Psoas muscle (tissue), 8 donors: Measurements from ENCODE around the gene BIRC7. TPM values are rescaled to one million over a fixed set of nuclear protein-coding genes. Genes with fewer than 3 reads are reported as not detected.
A peak's percentile ranks its signal among the peaks of the same experiment; 100 is the strongest.

ENCODE experiments used
- ATAC-seq, 4 donors: fragments of 200-7000 bp; cut with Tn5 transposase; one replicate each; pipeline ENCODE4 v1.9.1; 2020; ENCODE audit warnings: moderate library complexity in 3 of 4, mild to moderate bottlenecking in 2 of 4
- DNase-seq, 2 donors: peaks; one replicate each; pipeline ENCODE4 v3.0.0-alpha.2; 2020
- H3K27ac ChIP-seq: fragments of 200-600 bp; one replicate; pipeline ENCODE4 v1.8.0; 2022
- H3K27me3 ChIP-seq, 3 donors: fragments of 200-600 bp in 1 of 3; one replicate each; pipeline versions ENCODE4 v1.6.1 to v1.8.0; 2013 to 2022; ENCODE audit warnings: low read length in 2 of 3, mild to moderate bottlenecking in 2 of 3, moderate library complexity in 1 of 3; ENCODE audit not compliant: insufficient read depth in 3 of 3
- H3K36me3 ChIP-seq, 2 donors: fragments of 200-600 bp in 1 of 2; one replicate each; pipeline versions ENCODE4 v1.6.1 to v1.8.0; 2013 to 2022; ENCODE audit warnings: low read depth in 1 of 2, mild to moderate bottlenecking in 1 of 2, moderate library complexity in 1 of 2; ENCODE audit not compliant: insufficient read depth in 1 of 2
- H3K4me1 ChIP-seq: fragments of 200-600 bp; one replicate; pipeline ENCODE4 v1.8.0; 2022
- H3K4me3 ChIP-seq: fragments of 200-600 bp; one replicate; pipeline ENCODE4 v1.8.0; 2022; ENCODE audit warnings: mild to moderate bottlenecking
- H3K9me3 ChIP-seq: fragments of 200-600 bp; one replicate; pipeline ENCODE4 v1.8.0; 2022
- WGBS, 3 donors: extraction: QIAGEN DNeasy Blood & Tissue Kit; methylation state at CpG; one replicate each; pipeline versions ENCODE4 v1.1.6 to v1.1.7; 2013; 5-methylcytosine and 5-hydroxymethylcytosine counted together
- intact Hi-C, 2 donors: fragments of 100-400 bp; cut with DNase I; formaldehyde crosslinking; loops; one replicate each; pipeline versions ENCODE4 v1.11.0 to v1.14.2; 2022
- polyA plus RNA-seq, 3 donors: library from polyadenylated mRNA; stranded (reverse); fragments of 200-250 nt; gene quantifications; one replicate each; pipeline ENCODE4 v1.2.3, GENCODE V29; 2013
- total RNA-seq, 4 donors: library from RNA; stranded (reverse); fragmentation: NEBNext Ultra II Directional in 2 of 4; extraction: Animal tissue kit (Norgen Biotek cat#: 25700) in 2 of 4; gene quantifications; one replicate each; pipeline versions ENCODE4 v1.2.1 to v1.2.4, GENCODE V29; 2021 to 2023
- TF ChIP-seq, protein P1 (sequence below): fragments of 200-600 bp; IDR thresholded peaks from one replicate; pipeline ENCODE4 v1.8.0; 2022; ENCODE audit warnings: antibody characterized with exemption
- donor health status: healthy with polysubstance abuse.
- donor health status: DM: no; HTN: no; CAD: no; lungs with moderate emphysema.
- donor health status: Bipolar disorder and iron deficiency.
- donor health status: healthy.
- donor health status: DM: yes; HTN: yes; CAD: no.
- donor health status: DM: no; HTN: no; CAD: no.
- donor health status: DM: no; HTN: no; CAD: no.
- donor health status: DM: yes; HTN: yes; CAD: no.

The BIRC7 gene
- total and polyA plus RNA-seq, 7 donors: 0.04 TPM; not detected in 6

DNA sequence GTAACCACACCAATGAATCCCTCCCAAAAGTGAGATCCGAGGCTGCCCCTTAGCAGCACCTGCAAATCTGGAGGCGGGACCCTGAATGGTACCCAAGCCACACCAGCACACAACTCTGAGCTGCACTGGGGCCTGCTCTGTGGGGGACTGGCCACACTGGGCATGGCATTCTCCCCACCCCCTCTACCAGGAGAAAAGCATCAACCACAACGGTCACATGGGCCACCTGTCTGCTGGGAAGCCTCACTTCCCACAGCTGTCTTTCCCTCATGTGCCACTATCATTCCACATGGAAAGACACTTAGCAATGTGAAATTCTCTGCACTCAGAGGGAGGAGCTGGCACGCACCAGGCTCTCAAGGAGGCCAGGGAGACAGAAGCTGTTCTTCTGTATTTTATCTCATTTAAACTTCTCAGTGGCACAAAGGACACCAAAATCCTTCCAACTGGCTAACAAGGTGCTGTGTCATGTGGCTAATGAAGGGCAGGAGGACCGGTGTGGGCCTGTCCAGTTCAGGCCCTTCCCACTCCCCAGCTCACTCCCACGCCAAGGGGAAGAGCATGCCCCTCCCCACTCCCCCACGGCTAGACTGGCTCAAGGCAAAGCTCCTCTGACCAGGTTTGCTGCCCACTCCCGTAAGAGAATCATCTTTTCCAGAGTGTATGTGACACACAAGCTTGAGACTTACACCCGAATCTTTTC is 38.8 kb upstream of the BIRC7 start:
- ATAC-seq (peak; percentile 38 to 69 (median 66)), DNase-seq (no peak)
- H3K36me3 ChIP-seq: peaks cover 3 to 40% of the 10 kb centered on the region in 2 donors
- no peaks in the 10 kb centered on the region for H3K9me3 ChIP-seq
- TF ChIP-seq, protein P1, sequence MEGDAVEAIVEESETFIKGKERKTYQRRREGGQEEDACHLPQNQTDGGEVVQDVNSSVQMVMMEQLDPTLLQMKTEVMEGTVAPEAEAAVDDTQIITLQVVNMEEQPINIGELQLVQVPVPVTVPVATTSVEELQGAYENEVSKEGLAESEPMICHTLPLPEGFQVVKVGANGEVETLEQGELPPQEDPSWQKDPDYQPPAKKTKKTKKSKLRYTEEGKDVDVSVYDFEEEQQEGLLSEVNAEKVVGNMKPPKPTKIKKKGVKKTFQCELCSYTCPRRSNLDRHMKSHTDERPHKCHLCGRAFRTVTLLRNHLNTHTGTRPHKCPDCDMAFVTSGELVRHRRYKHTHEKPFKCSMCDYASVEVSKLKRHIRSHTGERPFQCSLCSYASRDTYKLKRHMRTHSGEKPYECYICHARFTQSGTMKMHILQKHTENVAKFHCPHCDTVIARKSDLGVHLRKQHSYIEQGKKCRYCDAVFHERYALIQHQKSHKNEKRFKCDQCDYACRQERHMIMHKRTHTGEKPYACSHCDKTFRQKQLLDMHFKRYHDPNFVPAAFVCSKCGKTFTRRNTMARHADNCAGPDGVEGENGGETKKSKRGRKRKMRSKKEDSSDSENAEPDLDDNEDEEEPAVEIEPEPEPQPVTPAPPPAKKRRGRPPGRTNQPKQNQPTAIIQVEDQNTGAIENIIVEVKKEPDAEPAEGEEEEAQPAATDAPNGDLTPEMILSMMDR: no peak
- no peaks in the 10 kb centered on the region for H3K27me3 ChIP-seq
- WGBS, 3 donors: 62 to 67% (median 65%) methylated on average over 9 of the region's 9 CpGs
- H3K4me3 ChIP-seq: no peak overlapping the region
- peaks cover 23% of the 10 kb centered on the region for H3K4me1 ChIP-seq
- no peak overlapping the region for H3K27ac ChIP-seq
- intact Hi-C loops: no loop called here

DNA sequence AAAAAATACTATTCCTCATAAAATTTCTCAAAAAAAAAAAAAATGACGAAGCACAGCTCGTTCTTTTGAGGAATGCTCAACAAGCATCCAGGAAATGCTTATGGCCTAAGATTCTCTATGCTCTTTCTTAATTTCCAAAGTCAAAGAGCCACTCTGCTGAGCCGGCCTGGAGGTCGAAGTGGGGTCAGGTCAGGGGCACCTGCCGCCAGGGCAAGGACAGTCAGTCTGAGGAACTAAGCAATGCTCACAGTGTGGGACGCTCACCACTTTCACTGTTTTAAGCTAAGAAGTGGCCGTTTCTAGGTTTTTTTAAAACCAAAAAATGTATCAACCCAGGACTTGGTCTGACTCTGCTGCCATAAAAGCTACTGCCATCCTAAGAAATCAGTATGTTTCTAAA is 37.1 kb upstream of the BIRC7 start:
- intact Hi-C loops: no loop called here
- no peak for DNase-seq
- peaks cover 13 to 57% of the 10 kb centered on the region in 2 donors for H3K36me3 ChIP-seq

DNA sequence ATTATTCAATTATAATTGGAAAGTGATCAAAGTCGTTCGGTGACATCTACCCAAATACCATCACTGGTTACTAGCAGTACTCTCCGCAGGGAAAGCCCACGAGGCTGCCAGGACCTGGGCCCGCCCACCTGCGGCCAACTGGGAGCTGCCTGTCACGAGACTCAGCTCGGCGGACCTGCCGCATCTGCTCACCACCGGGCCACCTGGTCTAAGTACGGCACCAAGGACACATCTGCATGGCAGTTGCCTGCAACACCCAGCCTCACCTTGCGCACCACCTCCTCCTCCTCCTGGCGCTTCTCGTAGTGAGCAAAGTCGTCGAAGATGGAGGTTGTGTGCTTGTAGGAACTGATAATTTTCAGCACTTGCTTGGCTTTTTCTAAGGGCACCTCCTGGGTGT is 33.7 kb upstream of the BIRC7 start:
- TF ChIP-seq, protein P1: no peak
- Histone ChIP-seq H3K27ac (no peak overlapping the region), H3K9me3 (no peaks in the 10 kb centered on the region), H3K27me3 (no peaks in the 10 kb centered on the region), H3K4me3 (no peak overlapping the region), H3K4me1 (peaks cover 19% of the 10 kb centered on the region), H3K36me3 (peaks cover 15 to 67% of the 10 kb centered on the region in 2 donors)
- ATAC-seq (no peak), DNase-seq (no peak)
- 82 to 89% (median 87%) methylated on average over 17 of the region's 17 CpGs for WGBS, 3 donors
- intact Hi-C loops: no loop called here

More for the DNA sequence above, 37.1 kb upstream of the BIRC7 start:
- no peaks in the 10 kb centered on the region for H3K9me3 ChIP-seq
- WGBS, 3 donors: 60 to 72% (median 70%) methylated on average over 7 of the region's 7 CpGs
- H3K4me3 ChIP-seq: no peak overlapping the region
- peaks cover 23% of the 10 kb centered on the region for H3K4me1 ChIP-seq
- no peak overlapping the region for H3K27ac ChIP-seq
- no peak for ATAC-seq
- no peaks in the 10 kb centered on the region for H3K27me3 ChIP-seq
- TF ChIP-seq, protein P1: no peak

DNA sequence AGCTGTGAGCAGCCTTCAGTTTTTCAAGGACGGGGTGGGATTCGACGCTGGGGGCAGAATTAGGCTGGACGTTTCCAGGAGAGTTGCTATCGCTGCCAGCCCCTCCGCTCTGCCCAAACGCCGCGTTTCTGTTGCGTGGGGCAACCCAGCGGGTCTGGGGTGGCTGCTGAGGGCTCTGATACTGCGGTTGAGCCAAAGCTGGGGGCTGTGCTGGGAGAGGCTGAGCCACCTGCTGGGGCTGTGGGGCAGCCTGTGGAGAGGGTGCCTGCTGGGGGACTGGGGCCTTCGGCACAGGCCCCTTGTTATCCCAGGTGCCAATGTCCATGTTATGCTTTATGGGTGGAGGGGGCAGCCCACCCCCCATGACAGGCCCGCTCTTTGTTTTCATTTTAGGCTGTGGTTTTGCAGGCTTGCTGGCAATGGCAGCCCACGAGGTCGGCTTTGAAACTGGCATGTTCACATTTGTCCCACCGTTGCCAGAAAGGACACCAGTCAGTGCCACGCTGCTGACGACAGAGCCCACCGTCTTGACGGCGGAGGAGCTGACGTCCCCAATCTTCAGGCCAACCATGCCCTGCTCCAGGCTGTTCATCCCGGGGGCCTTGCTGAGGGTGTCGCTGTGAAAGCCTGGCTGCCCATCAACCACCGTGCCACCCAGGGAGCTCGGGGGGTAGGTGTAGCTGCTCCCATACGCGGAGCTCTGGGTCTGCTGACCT is 32.7 kb upstream of the BIRC7 start:
- ATAC-seq: no peak
- H3K4me1 ChIP-seq: peaks cover 14% of the 10 kb centered on the region
- peaks cover 15 to 75% of the 10 kb centered on the region in 2 donors for H3K36me3 ChIP-seq
- no peaks in the 10 kb centered on the region for H3K27me3 ChIP-seq
- TF ChIP-seq, protein P1: no peak
- no peak for DNase-seq
- H3K27ac ChIP-seq: no peak overlapping the region
- no peaks in the 10 kb centered on the region for H3K9me3 ChIP-seq
- 87 to 93% (median 91%) methylated on average over 29 of the region's 29 CpGs for WGBS, 3 donors
- intact Hi-C loops: no loop called here
- no peak overlapping the region for H3K4me3 ChIP-seq
